HG02642 (cell line): Measurements from ENCODE around the gene PRICKLE1.

ENCODE experiments used
- ATAC-seq: cut with Tn5 transposase; IDR thresholded peaks from one replicate; pipeline ENCODE4 v1.9.1; 2021; ENCODE audit warnings: mild to moderate bottlenecking; ENCODE audit not compliant: unreplicated experiment, poor library complexity

The PRICKLE1 gene

DNA sequence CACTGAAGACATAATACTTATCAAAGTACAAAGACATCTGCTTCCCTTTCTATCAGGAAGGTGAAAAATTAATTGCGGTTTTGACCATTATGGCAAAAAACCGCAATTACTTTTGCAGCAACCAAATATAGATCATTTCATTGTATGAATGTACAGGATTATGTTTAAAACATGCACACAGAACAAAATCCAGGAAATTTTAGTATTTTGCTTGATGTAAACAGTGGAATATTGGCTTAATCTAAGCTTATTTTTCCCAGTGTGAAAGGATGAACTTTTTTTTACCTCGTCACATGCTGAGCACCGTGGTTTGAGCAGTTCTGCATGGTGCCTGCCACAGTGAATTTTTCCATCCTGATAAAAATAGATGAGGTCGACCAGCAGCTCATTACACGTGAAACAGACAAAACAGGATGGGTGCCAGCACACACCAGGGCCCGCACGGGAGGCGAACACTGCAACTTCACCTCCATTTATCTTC is 121.2 kb downstream of the PRICKLE1 start:
- peak; percentile 27 for ATAC-seq

DNA sequence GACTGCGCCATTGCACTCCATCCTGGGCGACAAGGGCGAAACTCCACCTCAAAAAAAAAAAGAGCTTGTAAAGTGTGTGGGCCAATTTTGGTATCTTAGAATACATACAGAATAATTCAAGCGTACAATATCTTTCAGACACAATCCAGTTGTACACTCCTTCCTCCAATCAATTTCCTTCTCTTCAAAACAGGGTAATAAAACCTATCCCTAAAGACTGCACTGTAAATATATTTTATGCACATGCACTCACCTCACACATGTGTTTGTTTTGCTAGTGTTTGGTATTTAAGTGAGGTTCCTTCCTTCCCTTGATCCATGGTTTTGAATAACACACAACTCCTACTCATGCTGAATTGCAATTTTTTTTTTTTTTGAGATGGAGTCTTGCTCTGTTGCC is 125.9 kb downstream of the PRICKLE1 start:
- no peak for ATAC-seq

DNA sequence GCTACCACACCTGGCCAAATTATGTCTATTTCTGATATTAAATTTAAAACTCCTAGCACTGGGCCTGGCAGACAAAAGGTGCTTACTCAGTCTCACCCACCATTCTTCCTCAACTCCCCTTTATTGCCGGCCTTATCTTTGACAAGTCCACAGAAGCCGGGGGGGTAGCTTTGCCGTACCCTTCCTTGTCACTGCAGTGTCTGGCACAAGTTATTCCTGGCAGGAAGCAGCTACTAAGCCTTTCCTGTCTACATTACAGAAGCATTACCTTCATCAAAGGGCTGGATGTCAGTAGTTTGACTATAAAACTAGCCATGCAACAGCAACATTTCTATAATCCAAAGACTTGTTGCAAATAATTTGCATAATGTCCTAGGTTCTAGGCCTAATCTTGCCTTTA is 127.1 kb downstream of the PRICKLE1 start:
- no peak for ATAC-seq

DNA sequence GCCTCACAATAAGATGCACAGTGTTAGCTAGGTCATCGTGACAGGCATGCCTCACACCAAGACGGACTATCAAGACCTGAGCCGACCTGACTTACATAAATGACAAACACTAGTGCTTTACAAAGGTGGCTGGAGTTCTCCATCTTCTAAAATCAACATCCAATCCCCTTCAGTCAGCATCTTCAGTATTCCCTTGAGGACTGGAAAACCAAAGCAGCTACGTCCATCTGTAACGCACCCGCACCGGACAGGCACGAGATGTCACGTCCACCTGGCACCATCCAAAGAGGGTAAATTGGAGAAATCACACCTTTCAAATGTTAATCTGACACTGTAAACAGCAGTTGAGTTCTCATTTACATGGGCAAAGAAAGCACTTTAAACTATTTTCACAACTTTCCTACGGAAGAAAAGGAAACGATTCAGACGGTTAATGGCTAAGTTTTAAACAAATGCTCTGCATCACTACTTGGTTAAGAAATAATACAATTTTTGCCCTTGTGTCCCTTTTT is 130.2 kb downstream of the PRICKLE1 start:
- ATAC-seq: no peak

DNA sequence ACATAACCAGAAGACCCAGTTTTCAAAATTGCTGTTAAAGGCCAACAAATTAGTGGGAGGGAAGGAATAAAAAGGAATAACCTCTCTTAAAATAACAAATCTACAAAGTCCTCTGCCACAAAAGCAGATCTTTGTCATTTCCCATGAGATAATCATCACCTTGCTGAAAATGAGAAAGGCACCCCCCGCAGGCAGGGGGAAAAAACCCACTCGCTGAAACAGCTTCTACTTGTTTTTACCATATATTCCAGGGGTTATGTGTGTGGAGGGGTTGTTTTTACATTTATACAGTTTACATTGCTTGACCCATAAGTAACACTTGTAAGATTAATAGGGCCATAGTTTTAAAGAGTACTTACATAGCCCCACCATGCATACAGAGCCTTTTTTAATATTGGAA is 131.0 kb downstream of the PRICKLE1 start:
- ATAC-seq: no peak

DNA sequence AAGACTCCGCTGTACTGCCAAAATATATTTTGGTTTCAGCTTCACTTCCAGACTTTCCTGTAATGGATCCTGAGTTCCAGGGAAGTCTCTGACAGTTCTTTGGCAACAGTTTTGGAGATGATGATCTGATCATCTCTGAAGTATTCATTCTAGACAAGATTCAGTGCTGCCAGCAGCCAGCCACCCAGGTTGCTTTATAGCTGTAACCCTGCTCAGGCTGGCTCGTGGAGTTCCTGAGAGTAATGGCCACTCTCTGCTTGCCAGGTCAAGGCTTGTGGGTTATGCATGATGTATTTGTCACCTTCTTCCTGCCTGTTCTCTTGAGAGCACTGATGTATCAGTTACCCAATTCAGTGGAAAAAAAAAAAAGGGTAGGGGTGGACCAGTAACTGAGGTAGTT is 139.3 kb downstream of the PRICKLE1 start:
- no peak for ATAC-seq

DNA sequence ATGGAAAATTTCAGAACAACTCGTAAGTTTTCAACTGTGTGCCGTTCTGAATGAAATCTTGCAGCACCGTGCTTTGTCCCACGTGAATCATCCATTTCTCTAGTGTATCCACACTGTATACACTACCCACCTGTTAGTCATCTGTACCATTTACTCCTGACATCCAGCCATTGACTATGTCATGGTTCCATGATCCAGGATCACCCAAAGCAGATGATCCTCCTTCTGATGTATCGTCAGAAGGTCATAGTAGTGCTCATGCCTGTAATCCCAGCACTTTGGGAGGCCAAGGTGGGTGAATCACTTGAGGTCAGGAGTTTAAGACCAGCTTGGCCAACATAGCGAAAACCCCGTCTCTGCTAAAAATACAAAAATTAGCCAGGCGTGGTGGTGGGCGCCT is 140.7 kb downstream of the PRICKLE1 start:
- ATAC-seq: no peak

DNA sequence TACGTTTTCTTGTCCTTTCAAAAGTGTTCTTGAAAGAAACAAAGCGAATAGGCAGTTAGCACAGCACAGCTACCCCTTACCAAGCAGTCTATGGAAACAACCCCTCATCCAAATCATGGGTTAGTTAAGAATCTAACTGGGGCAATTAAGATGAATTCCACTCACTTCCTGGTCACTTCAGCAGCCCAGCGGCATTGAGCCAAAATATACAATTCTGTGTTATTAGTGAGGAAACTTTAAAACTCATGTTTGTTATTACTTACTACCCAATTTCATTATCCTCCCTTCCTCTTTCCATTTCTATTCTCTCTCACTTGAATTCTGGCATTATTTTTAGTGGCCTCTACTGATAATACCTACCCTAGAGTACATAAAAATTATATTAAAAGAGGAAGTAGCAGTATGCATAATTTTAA is 142.2 kb downstream of the PRICKLE1 start:
- no peak for ATAC-seq

DNA sequence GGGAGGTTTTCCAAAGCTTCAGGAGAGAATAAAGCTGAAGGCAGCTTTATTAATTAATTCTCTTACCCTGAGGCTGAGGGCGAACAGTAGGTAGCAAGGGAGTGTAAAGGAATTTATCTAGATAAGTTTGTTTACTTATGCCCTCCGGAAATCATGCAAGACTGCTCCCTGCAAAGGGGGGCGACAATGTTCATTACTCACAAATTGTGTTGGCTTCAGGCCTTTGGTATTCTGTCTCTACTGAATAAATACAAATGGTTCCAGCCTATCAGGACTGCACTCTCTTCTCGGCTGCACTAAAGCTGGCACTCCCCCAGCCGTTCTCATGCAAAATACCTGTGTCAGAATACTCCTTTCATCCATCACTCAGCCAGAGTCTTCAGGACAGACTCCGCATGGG is 142.8 kb downstream of the PRICKLE1 start:
- ATAC-seq: no peak

DNA sequence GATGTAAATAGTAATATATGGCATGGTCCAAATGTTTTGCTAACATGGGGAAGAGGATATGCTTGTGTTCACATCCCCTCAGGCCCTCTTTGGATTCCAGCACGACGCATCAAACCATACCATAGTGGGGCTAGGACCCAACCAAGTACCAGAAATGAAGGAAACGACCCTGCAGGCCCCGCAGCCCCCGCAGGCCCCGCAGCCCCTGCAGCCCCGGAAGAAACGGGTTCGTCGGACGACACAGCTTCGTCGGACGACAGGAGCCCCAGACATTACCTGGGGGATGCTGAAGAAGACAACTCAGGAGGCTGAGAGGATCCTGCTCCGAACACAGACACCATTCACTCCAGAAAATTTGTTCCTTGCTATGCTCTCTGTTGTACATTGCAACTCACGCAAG is 143.7 kb downstream of the PRICKLE1 start:
- ATAC-seq: no peak

DNA sequence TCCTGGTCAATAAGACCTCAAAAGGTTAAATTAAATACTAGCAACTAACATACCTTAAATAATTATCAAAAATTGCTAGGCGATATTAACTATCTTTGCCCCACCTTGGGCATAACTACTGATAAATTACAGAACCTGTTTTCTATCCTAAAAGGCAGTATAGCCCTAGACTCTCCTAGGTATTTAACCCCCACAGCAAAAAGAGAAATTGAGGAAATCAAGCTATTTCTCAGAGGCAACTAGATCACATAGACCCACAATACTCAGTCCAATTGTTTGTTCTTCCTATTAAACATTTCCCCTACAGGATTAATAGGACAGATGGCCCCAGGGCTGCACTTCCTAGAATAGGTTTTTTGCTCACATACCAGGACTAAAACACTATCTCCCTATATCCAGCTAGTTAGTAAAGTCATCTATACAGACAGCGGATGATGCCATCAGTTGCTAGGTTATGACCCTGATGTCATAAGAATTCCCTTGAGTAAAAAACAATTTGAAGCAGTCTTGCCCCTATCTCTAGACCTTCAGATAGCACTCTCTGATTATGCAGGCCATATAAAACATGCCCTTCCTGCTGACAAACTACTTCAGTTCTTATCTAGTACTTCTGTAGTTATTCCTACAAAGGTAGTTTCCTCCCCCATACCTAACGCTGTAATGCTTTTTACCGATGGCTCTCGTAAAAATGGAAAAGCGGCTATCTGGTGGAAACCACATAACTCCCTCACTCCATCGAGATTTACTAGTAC is 145.2 kb downstream of the PRICKLE1 start:
- ATAC-seq: no peak

DNA sequence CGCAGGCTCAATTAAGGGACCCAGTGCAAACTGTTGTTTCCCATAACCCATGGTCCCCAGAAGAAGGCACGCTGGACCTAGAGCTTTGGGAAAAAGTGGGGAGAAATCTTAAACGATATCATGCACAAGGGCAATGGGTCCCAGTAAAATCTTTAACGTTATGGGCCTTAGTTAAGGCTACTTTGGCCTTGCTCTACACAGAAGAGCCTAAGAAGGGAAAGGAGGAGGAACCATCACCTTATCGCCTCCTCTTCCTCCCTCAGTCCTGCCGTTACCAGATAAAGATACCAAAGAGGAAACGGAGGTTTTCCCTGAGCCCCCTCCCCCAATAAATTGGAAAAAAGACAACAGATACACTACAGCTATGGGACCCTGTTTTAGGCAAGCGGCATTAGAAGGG is 146.7 kb downstream of the PRICKLE1 start:
- ATAC-seq: no peak

DNA sequence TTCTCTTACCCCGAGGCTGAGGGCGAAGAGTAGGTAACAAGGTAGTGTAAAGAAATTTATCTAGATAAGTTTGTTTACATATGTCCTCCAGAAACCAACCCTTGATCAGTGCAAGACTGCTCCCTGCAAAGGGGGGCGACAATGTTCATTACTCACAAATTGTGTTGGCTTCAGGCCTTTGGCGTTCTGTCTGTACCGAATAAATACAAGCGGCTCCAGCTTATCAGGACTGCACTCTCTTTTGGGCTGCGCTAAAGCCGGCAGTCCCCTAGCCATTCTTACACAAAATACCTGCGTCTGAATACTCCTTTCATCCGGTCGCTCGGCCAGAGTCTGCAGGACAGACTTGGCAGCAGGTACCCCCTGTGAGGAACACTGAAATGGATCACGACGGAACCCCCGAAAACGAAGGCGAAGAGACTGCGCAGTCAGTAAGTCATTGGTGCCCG is 147.2 kb downstream of the PRICKLE1 start:
- ATAC-seq: no peak

DNA sequence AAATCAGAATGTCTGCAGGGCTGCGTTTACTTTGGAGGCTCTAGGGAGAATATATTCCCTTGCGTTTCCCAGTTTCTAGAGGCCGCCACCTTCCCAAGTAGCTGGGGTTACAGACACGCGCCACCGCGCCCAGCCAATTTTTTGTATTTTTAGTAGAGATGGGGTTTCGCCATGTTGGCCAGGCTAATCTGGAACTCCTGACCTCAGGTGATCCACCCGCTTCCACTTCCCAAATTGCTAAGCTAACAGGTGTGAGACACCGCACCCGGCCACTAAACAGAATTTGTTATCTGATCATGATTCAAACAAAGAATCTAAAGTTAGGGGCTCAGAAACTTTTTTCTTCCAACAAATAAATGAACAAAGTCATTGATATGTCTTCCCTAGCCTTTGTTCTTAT is 148.9 kb downstream of the PRICKLE1 start:
- no peak for ATAC-seq

DNA sequence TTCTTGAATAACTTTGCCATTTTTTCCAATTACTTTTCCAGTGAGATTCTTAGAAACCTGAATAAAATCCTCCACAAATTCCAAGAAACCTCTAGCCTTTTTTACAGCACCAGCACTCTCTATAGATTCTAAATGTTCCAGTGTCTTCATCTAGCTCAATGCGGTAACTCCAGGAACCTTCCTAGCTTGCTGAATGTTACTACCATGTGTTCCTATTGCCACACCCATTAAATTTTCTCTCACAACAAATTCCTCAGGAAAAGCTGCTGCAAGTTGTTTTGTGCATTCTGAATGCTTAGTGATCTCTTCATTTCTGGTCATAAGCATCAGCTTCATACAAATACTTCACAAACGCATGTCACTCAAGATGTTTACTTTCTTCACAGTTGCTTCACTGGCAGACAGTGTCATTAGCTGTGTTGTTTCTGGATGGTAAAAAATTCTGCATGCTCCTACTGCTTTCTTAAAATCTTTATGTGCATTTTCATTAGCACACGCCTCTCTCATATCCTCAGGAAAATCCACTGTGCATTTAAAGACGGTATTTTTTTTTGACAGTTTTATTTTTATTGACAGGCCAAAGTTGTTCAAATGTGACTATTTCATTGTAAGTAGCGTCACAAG is 156.9 kb downstream of the PRICKLE1 start:
- ATAC-seq: no peak

DNA sequence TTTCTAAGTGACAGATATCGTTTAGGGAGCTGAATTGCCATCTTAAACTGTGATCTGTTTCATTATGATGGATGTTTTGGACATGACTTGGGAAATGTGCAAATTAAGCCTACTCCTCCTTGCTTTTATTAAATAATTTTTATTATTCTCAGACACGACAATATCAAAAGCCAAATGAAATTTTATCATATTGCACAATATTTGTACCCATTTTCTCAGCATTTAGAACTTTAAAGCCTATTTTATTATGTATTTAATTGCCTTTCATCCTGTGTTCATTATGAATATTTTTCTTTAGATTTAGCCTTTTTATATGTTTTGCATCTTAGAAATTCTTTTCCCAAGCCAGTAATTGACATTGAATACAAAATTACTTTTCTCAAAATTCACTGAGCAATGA is 160.7 kb downstream of the PRICKLE1 start:
- ATAC-seq: no peak

DNA sequence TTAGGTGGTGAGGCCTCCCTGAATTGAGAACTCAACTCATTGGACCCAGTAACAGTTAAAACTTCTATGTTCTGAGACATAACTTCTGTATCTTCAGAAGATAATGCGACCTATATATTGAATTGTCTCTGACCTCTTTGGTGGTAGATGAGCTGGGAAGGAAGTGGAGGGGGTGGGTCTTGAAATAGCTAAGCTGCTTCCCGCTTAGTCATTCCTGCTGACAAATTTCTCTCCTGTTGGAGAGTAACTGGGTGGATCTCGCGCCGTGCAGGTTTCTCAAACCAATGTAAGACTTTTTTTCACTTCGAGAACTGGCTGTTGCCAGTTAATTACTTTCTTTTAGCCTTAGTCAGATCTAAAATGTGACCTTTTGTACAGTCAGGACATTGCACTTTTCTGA is 162.8 kb downstream of the PRICKLE1 start:
- no peak for ATAC-seq

DNA sequence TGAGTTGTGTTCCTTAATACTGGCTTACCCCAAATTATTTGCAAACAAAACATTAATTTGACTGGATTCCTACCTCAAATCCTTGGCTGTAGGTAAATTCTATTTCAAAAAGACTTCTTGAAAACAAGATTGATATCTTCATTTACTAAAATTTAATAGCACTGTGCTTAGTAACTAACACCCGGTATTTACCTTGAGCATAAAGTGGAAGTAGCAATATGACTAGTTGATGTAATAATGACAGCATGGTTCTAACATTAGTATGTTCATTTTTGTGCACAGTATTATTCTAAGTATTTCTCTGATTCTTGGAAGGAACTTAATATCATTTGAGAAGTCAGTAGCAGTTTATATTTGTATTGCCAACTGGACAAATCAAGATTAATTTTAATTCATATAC is 166.8 kb downstream of the PRICKLE1 start:
- no peak for ATAC-seq

DNA sequence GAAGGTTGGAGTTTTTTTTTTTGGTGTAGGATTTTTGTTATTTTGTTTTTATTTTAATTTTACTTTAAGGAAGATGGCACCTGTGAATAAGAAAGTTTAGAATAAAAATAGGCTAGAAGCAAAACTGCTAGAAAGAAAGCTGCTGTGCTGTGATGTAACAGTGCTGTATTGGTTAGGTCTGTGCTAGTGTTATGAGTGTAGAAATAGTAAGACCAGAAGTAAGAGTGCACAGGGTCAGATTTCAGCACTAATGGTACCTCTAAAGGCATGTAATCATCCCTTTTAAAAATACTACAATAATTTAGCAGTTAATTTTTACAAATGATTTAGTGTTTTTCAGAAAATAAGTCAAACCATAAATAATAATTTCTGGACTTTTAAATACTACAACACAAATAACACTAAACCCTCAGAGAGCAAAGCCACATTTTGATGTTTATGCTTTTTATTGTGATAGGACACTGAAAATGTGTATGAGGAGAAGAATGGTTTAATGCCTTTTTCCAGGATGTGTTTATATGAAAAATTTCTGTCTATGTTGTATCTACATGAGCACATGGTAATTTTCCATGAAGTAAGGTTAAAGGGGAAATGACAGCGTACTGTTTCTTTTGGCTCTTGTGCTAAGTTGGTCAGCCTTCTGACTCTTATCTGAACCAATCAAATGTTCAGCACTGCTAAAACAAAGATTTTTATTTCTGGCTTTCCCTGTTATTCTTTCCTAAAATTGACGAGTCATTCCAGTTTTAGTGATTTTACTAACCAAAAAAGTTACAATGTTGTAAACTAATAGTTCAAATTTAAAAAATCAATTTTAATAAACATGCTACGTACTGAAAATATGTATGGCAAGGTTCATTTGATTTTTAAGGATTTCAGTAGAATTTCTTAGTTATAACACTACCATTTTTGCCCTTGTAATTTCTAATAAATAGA is 167.4 kb downstream of the PRICKLE1 start:
- peak; percentile 93 for ATAC-seq

DNA sequence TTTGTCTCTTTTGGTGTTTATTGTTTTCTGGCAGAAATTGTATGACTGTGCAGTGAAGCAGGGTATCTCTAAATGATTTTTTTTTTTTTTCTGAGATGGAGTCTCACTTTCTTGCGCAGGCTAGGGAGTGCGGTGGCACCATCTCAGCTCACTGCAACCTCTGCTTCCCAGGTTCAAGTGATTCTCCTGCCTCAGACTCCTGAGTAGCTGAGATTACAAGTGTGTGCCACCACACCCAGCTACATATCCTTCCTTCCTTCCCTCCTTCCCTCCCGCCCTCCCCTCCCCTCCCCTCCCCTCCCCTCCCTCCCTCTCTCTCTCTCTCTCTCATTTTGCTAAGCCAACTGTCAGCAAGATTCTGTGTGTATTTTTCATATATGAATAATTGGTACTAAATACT is 169.2 kb downstream of the PRICKLE1 start:
- no peak for ATAC-seq

DNA sequence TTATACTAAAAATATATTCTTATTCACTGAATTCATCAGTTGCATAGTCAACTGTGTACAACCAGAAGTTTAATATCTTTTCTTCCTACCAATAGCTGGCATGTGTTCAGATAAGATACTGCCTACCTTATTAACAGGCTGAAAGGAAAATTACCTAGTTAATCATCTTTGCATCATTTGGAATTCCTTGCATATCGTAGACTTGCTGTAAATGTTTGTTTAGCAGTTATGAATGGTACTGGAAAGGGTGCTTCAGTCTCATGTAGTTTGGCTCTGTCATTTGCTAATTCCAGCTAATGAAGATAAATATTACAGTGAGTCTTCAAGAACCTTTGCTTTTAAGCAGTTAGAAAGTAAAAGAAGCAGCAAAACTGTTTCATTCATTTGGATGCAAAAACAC is 179.2 kb downstream of the PRICKLE1 start:
- ATAC-seq: no peak
